ENCODE results near the gene DLEU7.

- TF ChIP-seq ZNF776 (CRISPR knock-in tag; IDR thresholded peaks at IDR 0.05) (no peak), CHD4 (IDR thresholded peaks at IDR 0.05; ENCODE audit: borderline replicate concordance, low read length) (no peak), SATB2 (CRISPR knock-in tag; IDR thresholded peaks at IDR 0.05) (no peak), REST (IDR thresholded peaks at IDR 0.05; ENCODE audit: borderline replicate concordance in 1 of 2, low read depth in 1 of 2, low read length in 2 of 2) (no peak), MYC (CRISPR knock-in tag; IDR thresholded peaks at IDR 0.05; ENCODE audit: borderline replicate concordance) (no peak)
These were observed 1.7 kb upstream of the DLEU7 start for GRCh38 chr13:50845211-50845610.
